ENCODE results near the gene HEY2.

- no peak for TF ChIP-seq GATA3 (IDR thresholded peaks at IDR 0.05; ENCODE audit: low read depth, low read length)
- TF ChIP-seq GATA2 (IDR thresholded peaks at IDR 0.05; ENCODE audit: low read depth, low read length): no peak
These were observed 1.6 kb upstream of the HEY2 start for GRCh38 chr6:125747589-125748405.

Measured in SH-SY5Y (cell line).